NCI-H2227 treated with DMSO at 0.1 percent for 48 hours (cell line): ENCODE measurements around the gene PPP1R16B.

Experiments
- DNase-seq: peaks from one replicate; lab custom pipeline; 2025; lab: John Stamatoyannopoulos, UW

The PPP1R16B gene

DNA sequence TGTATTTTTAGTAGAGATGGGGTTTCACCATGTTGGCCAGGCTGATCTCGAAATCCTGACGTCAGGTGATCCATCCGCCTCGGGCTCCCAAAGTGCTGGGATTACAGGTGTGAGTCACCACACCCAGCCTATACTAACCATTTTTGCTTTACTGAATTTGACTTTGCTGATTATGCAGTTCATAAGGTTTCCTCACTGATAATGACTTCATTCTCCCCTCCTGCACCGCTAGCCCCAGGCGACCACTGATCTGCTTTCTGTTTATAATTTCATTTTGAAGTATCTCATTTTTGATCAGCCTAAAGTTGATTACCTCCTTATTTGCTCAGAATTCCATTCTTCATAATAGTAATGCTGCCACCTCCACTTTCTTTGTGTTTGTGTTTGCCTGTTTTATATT is 72.0 kb downstream of the PPP1R16B start:
- no peak for DNase-seq

DNA sequence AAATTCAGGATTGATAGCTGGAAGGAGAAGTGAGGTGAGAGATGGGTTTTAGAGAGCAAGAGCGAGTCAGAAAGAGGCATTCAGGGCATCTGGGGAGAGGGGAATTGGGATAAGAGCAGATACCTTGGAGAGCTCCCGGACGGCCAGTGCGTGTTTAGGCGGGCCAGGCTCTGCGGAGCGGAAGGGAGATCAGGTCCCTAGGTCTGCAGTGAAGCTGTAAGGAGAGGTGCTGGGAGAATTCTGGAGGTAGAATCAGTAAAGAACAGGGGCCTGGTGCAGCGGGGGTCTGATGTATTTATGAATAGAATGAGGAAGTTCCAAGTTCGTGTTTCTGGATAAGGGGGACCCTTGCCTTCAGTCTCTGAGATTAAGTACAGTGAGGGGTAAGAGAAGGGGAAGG is 73.4 kb downstream of the PPP1R16B start:
- no peak for DNase-seq

DNA sequence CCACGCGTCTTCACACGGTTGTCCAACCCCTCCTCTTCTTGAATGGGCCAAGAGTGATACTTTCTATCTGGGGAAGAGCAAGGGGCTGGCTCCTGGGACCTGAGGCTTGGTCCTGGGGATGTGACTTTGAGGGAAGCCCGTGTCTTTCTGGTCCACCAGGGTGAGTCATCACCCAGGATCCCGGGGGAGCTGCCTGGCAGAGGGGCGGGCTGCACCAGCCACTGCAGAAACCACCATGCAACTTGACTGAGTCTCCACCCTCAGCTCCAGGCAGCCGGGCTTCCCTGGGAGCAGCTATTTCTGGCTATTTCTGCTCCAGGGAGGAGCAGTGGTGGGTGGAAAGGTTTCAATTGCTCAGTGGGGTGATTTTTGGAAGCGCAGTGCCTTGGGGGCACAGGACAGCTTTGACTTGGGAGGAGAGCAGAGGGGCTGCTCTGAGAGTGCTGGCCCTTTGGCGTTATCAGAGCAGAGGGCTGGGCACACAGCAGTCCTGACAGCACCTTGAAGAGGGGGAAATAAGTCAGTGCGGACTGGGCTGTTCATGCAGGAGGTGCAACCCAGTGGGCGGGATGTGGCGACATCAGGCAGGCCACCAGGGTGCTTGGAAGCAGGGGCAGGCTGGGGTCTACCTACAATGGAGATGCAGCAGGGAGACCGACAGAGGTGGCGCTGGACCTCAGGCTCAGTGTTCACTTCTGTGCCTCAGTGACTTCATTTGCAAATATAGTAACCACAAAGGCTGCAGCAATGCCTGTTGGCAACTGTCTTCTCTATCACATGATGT is 75.6 kb downstream of the PPP1R16B start:
- DNase-seq: no peak

DNA sequence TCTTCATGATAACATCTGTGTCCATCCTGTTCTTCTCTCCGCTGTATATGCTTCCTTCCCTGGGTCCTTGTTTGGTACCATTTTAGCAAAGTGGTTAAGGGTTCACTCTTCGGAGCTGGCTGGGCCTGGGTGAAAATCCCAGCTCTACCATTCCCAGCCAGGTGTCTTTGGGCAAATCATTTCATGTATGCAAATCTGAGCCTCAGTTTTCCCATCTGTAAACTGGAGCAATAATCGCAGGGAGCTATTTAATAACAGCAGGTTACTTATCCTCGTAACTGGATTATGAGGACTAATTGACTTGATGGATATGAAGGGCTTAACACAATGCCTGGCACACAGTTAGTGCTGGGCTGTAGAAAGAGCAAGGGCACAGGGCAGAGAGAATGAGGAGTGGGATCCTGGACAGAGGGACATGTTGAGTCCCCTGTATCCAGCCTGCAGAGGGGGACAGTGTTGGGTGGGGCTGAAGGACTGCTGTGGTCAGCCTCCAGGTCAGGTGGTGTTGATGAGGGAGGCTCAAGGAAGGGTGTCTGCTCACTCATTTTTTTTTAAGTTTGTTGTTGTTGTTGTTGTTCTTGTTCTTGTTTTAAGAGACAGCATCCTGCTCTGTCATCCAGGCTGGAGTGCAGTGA is 76.4 kb downstream of the PPP1R16B start:
- no peak for DNase-seq

DNA sequence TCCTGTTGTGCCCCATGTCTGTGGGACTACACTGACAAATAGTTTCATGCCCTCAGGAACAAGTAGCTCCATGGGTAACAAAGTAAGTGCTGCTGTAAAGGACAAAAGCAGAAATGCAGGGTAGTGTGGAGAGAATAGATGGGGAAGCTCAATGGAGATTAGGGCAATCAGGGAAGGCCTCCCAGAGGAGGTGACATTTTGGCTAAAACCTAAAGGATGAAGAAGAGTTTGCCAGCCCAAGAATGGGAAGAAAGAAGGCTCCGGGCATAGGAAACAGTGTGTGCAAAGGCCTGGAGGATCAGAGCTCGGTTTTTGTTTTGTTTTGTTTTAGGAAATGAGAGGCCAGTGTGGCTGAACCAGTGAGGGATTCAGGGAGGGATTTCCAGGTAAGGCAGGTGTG is 77.1 kb downstream of the PPP1R16B start:
- DNase-seq: no peak

DNA sequence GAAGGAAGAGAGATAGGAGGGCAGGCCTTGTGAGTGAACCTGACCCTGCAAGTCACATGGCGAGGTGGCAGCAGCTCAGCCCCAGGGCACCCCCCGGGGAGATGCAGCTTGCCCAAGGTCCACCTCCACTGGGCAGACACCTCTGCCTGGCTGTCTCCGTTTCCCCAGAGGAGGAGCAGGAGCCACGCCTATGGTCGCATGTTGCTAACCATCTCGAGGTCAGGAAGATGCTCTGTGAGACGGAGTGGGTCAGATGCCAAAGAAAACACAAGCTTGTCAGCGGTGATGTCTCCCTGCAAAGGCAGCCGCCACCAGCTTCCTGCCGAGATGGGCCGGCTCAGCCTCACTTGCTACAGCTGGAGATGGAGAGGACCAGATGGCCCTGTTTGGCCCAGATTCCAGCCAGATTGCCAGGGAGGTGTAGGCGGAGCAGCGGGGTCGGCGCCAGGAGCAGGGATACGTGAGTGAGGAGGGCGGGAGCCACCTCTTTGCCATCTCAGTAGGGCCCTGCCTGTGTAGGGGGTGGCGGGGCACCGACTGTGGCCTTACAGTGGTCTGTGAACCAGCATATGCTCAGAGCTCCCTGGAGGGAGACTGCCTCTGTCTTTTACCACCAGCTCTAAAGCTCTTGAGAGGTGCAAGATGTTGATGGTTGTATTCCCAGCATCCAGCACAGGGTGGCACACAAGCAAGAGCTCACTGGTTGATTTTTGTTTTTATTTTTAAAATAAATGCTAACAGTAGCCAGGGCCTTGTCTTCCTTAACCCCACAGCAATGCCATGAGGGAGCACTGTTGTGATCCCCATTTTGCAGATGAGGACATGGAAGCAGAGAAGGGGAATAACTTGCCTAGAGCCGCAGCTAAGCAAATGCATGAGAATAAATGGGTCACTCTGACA is 77.8 kb downstream of the PPP1R16B start:
- peak; percentile 24 for DNase-seq

DNA sequence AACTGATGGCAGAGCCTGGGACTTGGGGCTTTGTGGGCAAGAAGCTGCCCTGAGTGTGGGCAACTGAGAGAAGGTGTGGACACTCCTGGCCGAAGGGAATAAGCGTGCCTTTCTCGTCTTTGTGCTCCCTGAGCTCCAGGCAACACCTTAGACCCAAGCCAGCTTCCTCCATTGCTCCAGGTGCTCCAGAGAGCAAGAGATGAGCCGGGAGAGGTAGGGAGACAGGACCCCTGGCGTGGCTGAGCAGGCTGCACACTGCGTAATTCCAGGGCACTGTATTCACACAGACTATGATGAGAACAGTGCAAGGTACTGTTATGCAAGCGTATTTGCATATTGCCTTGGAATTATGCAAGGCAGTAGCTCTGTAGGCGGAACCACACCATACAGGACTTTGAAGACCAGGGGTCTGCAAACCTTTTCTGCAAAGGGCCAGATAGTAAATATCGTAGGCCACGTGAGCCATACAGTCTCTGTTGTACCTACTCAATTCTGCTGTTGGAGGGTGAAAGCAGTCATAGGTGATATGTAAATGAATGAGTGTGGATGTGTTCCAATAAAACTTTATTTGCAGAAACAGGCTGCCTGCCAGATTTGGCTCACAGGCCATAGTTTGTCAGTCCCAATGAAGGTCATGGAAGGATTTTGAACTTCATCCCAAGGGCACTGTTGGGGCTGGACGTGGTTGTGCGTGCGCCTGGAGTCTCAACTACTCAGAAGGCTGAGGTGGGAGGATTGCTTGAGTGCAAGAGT is 78.7 kb downstream of the PPP1R16B start:
- no peak for DNase-seq

DNA sequence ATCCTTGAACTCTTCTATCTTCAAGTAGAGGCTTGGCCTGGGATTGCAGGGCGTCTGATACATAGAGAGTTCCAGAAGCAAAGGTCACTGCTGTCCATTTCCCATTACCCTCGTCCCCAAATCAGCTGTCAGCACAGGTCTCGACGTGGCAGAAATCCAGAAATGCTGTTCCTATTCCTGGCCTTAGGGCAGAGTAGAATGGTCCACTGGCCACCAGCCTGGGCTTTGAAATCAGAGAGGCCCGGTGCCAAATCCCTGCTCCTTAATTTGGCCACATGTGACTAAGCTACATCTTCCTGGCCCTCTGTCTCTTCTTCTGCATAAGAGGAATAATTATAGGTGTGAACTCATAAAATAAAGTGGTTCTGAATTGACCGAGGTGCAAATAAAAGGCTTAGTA is 79.9 kb downstream of the PPP1R16B start:
- DNase-seq: no peak

DNA sequence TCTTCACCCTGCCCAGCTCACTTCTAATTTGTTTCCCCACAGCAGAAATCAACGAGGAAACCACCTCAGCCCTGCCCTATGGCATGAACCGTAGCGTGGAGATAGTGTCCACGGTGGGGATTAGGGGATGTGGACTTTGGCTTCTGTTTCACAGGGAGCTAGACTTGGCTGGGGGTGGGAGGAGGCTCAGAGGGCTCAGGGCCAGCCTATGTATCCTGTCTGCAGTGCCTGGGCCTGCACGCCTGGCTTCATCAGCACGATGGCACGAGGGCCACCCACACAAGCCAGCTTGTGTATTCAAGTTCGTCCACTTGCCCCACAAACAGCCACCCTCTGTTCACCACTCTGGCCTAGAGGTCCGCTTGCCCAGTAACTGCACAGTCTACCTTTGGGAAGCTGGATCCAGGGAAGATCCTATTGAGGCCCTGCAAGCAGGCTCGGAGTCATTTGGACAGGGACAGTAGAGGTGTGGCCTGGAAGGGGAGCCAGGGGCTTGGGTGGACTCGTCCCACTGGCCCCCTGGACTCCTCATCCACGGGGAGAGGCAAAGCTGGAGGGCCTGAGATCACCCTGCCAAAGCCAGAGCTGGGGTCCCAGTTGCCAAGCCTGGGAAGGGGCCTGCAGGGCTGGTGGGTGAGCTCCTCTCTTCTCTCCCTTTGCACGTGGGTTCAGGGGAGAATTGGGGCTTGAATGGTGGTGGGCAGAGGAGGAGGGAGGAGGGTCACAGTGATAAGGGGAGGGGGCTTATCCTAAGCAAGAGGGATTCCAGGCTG is 82.7 kb downstream of the PPP1R16B start:
- no peak for DNase-seq

DNA sequence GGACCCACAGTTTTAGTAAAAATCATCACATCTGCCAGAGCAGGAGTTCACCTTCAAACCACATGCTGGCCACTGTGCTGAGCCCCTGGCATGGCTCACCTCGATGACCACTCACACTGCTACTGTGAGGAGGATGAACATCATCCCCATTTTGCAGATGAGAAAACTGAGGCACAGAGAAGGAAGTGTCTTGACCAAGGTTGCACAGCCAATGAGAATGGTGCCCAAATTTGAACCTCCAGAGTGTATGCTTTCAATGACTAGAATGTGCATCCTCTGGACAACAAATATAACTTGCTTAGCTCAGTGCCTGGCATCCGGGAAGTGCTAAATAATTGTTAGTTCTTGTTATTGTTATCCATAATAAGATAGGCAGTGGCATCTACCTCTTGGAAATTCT is 83.6 kb downstream of the PPP1R16B start:
- DNase-seq: no peak

DNA sequence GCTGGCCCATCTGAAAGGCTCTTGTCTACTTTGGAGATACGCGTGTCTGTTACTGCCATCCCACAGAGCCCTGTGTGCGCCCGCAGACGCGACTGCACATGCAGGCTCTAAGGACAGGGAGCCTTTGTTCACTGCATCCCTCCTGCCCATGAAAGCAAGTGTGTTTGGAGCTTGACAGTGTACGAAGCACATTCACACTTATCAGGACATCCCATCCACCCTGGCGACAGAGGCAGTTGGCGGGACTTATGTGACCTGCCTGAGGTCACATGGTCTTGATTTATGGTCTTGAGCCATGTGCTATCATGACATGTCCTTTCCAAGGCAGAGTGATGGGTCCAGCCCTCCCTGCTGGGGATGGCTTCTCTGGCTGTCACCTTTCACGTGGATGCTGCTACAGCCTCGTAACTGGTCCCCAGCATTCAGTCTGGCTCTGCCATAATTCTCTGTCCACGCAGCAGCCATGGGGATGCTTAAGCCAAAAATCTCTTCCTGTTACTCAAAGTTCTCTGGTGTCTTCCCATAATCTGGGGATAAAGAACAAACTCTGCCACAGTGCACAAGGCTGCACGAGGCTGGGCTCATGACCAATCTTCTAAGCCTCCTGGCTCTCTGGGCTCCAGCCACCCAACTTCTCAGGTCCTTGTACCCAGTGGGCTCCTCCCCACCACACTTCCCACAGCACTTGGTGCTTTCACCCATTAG is 84.4 kb downstream of the PPP1R16B start:
- DNase-seq: no peak

DNA sequence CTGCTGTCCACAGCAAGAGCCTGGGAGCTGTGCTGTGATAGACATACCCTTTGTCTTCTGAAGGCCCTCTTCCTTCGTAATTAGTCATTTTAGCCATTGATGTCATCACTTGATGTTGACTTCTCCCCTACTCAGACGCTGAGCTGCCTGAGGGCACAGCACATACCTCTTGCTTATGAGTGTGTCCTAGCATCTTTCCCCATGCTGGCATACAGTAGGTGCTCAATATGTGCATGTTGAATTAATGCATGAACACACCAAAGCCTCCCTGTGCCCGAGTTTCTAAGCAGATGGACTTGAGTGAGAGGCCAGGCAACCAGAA is 85.0 kb downstream of the PPP1R16B start:
- no peak for DNase-seq

DNA sequence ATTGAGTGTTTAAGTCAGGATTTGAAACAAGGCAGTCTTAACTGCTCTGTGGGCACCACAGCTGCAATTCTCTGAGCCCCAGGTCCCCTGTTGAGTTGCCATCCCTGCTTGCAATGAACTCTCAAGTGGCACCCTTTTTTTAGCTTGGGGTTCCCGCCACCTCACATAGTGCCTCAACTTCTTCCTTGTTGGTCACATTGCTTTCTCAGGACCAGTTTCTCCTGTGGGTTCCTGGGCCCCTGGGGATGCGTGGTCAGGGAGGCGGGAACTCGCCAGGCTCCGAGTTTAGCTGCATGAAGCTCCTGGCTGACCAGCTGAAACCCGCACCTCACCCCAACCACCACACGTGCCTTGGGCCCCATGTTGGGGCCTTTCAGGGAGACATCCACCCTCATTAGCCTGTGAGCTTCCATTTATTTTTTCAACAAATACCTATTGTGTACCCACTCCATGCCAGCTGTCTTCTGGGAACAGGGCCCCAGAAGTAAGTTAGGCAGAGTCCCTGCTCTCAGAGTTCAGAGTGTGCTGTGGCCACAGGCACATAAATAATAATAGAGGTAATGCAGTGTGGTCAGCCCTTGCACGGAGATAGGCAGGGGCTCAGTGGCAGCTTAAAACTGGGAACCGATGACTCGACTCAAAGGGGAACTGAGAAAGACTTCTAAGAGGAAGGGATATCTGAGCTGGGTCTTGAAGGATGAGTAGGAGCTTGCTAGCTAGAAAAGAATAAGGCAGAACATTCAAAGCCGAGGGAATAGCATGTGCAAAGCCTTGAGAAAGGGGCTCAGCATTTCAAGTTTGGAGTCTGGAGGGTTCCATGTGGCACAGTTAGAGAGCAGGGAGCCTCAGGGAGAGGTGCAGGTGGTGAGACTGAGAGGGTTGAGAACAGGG is 86.8 kb downstream of the PPP1R16B start:
- DNase-seq: no peak

DNA sequence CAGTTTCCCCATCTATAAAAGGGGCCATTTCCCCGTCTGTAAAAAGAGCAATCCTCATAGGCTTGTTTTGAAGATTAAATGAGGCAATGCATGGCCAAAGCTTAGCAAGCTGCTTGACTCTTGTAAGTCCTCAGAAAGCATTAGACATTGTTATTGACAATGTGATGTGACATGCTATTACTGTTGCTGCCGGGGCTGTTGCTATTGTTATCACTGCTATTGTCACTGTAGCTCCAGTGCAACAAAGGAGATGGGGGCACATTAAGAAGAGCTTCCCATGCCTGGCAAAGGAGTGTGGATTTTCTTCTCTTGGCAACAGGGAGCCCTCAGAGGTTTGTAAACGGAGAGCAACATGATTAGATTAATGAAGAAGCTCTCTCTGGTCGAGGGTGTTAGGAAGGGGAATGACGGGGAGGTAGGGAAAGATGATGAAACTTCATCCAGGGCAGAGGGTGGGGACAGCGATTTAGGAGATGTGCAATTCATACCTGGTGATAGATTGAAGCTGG is 87.6 kb downstream of the PPP1R16B start:
- DNase-seq: no peak

DNA sequence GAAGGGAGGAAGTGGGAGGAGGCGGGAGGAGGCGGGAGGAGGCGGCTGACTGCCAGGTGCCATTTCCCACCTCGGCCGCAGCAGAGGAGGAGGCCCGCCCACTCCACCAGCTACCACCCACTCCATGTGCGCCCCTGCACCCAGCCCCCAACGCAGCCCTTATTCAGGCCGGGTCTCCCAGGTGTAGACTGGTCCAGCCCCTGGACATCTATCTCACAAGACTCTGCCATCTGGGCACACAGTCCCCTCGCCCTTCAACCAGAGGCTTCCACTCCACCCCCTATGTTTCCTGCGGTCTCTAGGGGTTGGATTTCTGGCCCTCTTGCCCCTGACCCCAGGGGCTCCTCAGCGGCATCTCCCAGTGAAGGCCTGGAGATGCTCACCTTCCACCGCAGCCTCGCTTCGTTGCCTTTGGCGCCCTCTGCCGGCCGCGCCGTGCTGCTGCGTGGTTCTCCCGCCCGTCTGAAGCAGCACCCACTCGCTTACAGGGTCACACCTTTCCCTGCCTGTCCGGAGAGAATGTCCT is 88.1 kb downstream of the PPP1R16B start:
- DNase-seq: peak; percentile 63

DNA sequence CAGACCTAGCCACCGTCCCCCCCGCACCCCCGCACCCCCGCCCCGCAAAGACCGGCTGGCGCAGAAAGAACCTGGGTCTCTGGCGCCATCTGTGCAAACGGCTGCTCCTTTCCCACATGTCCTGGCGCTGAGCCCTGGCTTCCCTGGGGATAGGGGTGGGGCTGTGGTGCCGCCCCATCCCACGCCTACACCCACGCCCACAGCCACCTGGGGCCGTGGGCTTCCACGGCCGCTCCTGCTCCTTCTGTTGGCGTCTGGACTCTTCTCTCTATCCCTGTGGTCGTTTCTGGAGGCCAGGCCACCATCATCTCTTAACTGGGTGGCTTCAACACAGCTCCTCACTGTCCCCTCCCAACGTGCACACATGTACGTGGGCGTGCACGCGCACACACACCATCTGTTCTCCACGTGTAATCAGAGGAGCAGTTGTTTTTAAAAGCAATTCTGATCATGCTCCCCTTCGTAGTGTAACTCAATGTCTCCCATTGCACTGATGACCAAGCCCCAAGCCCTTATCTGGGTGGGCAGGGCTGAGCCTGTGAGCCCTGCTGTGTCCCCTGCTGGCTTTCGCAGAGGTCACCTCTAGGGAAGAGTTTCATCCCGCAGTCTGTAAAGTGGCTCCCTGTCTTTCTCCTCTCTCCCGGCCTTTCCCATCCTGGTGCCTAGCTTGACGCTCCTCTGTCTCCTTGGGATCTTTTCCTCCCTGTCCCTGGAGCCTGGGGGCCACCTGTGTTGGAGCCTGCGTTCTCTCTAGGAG is 88.8 kb downstream of the PPP1R16B start:
- DNase-seq: no peak

DNA sequence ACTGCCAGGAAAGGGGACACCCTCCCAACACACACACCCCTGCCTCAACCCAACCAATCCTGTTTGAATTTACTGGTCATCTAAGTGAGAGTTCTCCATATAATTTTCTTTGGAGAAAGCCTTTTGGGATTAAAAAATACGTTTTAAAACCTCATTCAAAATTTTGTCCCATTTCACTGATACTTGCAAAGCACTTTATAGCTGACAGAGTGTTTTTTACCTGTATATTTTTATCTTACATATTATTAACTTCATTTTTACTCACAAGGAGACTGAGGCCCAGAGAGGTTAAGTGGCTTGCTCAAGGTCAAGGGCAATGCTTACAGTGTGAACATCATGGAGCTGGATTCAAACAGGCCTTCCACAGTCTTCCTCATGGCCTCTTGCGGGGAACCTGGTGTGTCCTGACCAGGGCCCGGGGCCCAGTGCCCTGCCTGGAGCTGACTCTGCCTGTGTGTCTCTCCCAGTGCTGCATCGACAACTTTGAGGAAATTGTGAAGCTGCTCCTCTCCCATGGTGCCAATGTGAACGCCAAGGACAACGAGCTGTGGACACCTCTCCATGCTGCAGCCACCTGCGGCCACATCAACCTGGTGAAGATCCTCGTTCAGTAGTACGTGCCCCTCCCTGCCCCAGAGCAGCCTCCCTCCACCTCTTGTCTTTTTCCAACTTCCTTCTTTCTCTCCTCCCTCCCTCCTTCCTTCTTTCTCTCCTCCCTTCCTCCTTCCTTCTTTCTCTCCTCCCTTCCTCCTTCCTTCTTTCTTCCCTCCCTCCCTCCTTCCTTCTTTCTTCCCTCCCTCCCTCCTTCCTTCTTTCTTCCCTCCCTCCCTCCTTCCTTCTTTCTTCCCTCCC is 89.8 kb downstream of the PPP1R16B start:
- DNase-seq: no peak
